HepG2 (cell line): ENCODE results near the gene RPS6KA2. TPM values are rescaled to one million over a fixed set of nuclear protein-coding genes. Genes with fewer than 3 reads are reported as not detected.

ENCODE experiments used
- ATAC-seq: fragments of 200-7000 bp; cut with Tn5 transposase; 3 replicates; pipeline ENCODE4 v1.9.1; 2020; ENCODE audit warnings: mild to moderate bottlenecking, moderate library complexity
- BruUV-seq: library from RNA; stranded (reverse); fragments of 400-500 nt; replicated peaks from 2 replicates; lab custom pipeline; 2021; lab: Mats Ljungman, UMichigan
- CTCF ChIA-PET: fragments of 300-600 bp; formaldehyde crosslinking; extraction: SDS; loops from one replicate; lab custom pipeline; 2021; ENCODE audit warnings: low total read pairs, inconsistent platforms, low intra/inter-chr PET ratio; lab: Yijun Ruan, JAX
- POLR2A ChIA-PET: fragments of 350-600 bp; sonication (Branson Sonifier 250); formaldehyde crosslinking; loops from one replicate; lab custom pipeline; 2020; ENCODE audit warnings: antibody characterized with exemption, inconsistent platforms; lab: Yijun Ruan, JAX
- DNase-seq: peaks from one replicate; pipeline ENCODE4 v3.0.0-alpha.2; 2015; ENCODE audit warnings: low spot score
- FAIRE-seq: peaks from 3 replicates; lab custom pipeline; 2011; peaks lifted over from hg19 to GRCh38; lab: Jason Lieb, UNC
- H2AFZ ChIP-seq: one replicate; pipeline ENCODE4 v1.6.1; 2011; ENCODE audit warnings: low read length, inconsistent platforms
- H3K27ac ChIP-seq: fragments of 300-600 bp; 3 replicates; pipeline ENCODE4 v1.8.0; 2011; ENCODE audit warnings: mixed run types, mild to moderate bottlenecking, mixed read lengths, low read length, inconsistent platforms; ENCODE audit not compliant: insufficient read depth; ENCODE audit errors: extremely low read length
- H3K27me3 ChIP-seq, 2 experiments: fragments of 200-600 bp in 1 of 2; 2 replicates in 1 of 2; 3 replicates in 1 of 2; pipeline versions ENCODE4 v1.6.0 to v1.8.0; 2011; ENCODE audit warnings: low read length in 2 of 2, mild to moderate bottlenecking in 2 of 2, moderate library complexity in 2 of 2, inconsistent platforms in 1 of 2; ENCODE audit not compliant: insufficient read depth in 2 of 2, control insufficient read depth in 1 of 2
- H3K36me3 ChIP-seq, 2 experiments: fragments of 200-600 bp in 1 of 2; replicated peaks in 1 of 2; 2 replicates in 1 of 2; 3 replicates in 1 of 2; pipeline versions ENCODE4 v1.5.1 to v1.8.0; 2011; ENCODE audit warnings: low read length in 2 of 2, inconsistent platforms in 1 of 2; ENCODE audit not compliant: insufficient read depth in 2 of 2, control insufficient read depth in 1 of 2
- H3K4me1 ChIP-seq: 2 replicates; pipeline ENCODE4 v1.5.1; 2012; ENCODE audit warnings: low read length, inconsistent platforms; ENCODE audit not compliant: insufficient read depth
- H3K4me2 ChIP-seq: 2 replicates; pipeline ENCODE4 v1.6.0; 2011; ENCODE audit warnings: low read depth, low read length, inconsistent platforms
- H3K4me3 ChIP-seq, 3 experiments: fragments of 200-600 bp in 1 of 3; sonication (generic), shearing (Covaris generic) in 1 of 3; replicated peaks in 1 of 3; 2 replicates each; pipeline ENCODE4 v1.5.1; 2011 to 2016; ENCODE audit warnings: low read length in 3 of 3, inconsistent platforms in 2 of 3, low read depth in 2 of 3, mild to moderate bottlenecking in 2 of 3, control low read depth in 1 of 3, mixed read lengths in 1 of 3; ENCODE audit not compliant: insufficient read depth in 1 of 3
- H3K79me2 ChIP-seq: one replicate; pipeline ENCODE4 v1.6.1; 2011; ENCODE audit warnings: low read length, inconsistent platforms; ENCODE audit not compliant: insufficient read depth
- H3K9ac ChIP-seq: 2 replicates; pipeline ENCODE4 v1.6.0; 2011; ENCODE audit warnings: mild to moderate bottlenecking, low read depth, low read length, inconsistent platforms; ENCODE audit not compliant: insufficient read depth
- H3K9me3 ChIP-seq: 2 replicates; pipeline ENCODE4 v1.5.1; 2012; ENCODE audit warnings: mild to moderate bottlenecking, low read length
- H4K20me1 ChIP-seq: 2 replicates; pipeline ENCODE4 v1.6.0; 2011; ENCODE audit warnings: inconsistent platforms, mild to moderate bottlenecking, low read length, moderate library complexity; ENCODE audit not compliant: insufficient read depth
- FOXP1 ChIP-seq, 2 experiments: fragments of 450-650 bp in 1 of 2; IDR thresholded peaks; 2 replicates each; pipeline ENCODE4 v1.6.1; 2017 to 2018; ENCODE audit warnings: antibody characterized with exemption in 1 of 2
- NBN ChIP-seq: fragments of 450-650 bp; conservative IDR thresholded peaks from 2 replicates; pipeline ENCODE4 v1.6.1; 2017
- PLRG1 ChIP-seq: fragments of 450-650 bp; conservative IDR thresholded peaks from 2 replicates; pipeline ENCODE4 v1.6.1; 2016
- POLR2AphosphoS5 ChIP-seq: IDR thresholded peaks from 2 replicates; pipeline ENCODE4 v1.6.1; 2012; ENCODE audit warnings: low read depth, low read length
- ZFP91 ChIP-seq: sonication (generic); formaldehyde crosslinking; IDR thresholded peaks from 2 replicates; pipeline ENCODE4 v1.9.0; 2022; ENCODE audit warnings: missing genetic modification reagents, mild to moderate bottlenecking, borderline replicate concordance
- WGBS: methylation state at CpG from one replicate; pipeline ENCODE4 v1.1.6; 2017; ENCODE audit warnings: low lambda C conversion rate; 5-methylcytosine and 5-hydroxymethylcytosine counted together
- in situ Hi-C: cut with HindIII; loops from 2 replicates; pipeline ENCODE4 v1.10.0; 2017; ENCODE audit warnings: low pct_unique_long_range_greater_than_20kb; ENCODE audit not compliant: extremely low pct_ligation_motif_present
- intact Hi-C: fragments of 100-400 bp; cut with micrococcal nuclease; formaldehyde crosslinking; loops from one replicate; pipeline ENCODE4 v1.10.0; 2022; ENCODE audit not compliant: unreplicated experiment
- polyA plus RNA-seq, 8 experiments: library from polyadenylated mRNA; depleted of rRNA in 3 of 8; stranded (reverse) in 7 of 8; unstranded in 1 of 8; fragments of >200 nt; fragmentation: Illumina TruSeq in 4 of 8; extraction: Trizol in 4 of 8; gene quantifications; 2 replicates each; pipeline versions ENCODE4 v1.2.1 to v1.2.3, GENCODE V29; 2011 to 2016; ENCODE audit warnings: low read depth in 4 of 8, missing spikeins in 1 of 8, mixed read lengths in 1 of 8; ENCODE audit not compliant: insufficient read depth in 1 of 8
- total RNA-seq, 5 experiments: library from RNA; depleted of rRNA; stranded (reverse); fragments of >200 nt; fragmentation: Illumina TruSeq; extraction: Trizol; gene quantifications; 2 replicates each; pipeline ENCODE4 v1.2.3, GENCODE V29; 2016; ENCODE audit warnings: low read depth in 1 of 5

Gene RPS6KA2
- total and polyA plus RNA-seq, 2 of the 13 experiments (the other 11 are each of a cell fraction or from before 2014, with no cell fraction given), result 0.22 to 0.38 TPM

DNA sequence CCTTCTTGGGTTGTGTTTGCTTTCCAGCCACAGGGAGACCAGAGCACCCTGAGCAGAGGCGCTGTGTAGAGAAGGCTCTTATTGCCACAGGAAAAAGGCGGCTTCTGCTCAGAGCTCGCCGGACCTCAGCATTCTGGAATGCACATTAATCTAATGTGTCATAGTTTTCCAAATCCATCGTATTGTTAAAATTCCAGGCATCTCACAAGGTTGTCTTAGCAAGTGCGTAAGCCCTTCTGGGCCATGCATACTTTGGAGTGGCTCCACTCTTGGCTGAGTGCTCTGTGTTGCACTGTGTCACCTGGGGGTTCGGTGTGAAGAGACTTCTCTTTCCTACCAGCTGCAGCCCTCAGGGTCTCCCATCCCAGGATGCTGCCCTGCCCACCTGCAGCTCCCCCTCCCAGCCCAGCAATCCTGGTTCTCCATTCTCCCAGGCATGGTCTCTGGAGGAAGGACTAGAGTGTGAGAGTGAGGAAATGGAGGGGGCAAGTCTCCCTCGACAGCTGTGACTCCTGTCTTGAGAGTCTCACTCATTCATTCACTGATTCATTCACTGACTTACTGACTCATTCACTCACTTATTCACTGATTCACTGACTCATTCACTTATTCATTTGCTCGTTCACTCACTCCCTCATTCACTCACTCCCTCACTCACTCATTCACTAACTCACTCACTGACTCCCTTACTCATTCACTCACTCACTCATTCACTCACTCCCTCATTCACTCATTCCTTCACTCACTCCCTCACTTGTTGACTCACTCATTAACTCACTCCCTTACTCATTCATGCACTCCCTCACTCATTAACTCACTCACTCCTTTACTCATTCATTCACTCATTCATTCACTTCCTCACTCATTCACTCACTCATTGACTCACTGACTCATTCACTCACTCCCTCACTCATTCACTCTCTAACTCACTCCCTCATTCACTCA lies 160.6 kb downstream of the RPS6KA2 start:
- no TSS peak for BruUV-seq

More for the DNA sequence above, 160.6 kb downstream of the RPS6KA2 start:
- ATAC-seq (peak; percentile 31), FAIRE-seq (no peak), DNase-seq (no peak)
- Histone ChIP-seq H2AFZ (no peak overlapping the region), H3K9ac (no peak overlapping the region), H3K9me3 (no peaks in the 10 kb centered on the region), H3K4me1 (no peaks in the 10 kb centered on the region), H3K4me3 (no peak overlapping the region), H4K20me1 (no peaks in the 10 kb centered on the region; the same call in 1 of the 2 replicates), H3K36me3 (no peaks in the 10 kb centered on the region), H3K27ac (no peak overlapping the region), H3K27me3 (peaks cover 22 to 91% of the 10 kb centered on the region in 2 experiments; a peak in 4 of 5 replicates), H3K79me2 (no peaks in the 10 kb centered on the region), H3K4me2 (no peak overlapping the region)
- 23% methylated on average over 9 of the region's 9 CpGs for WGBS
- intact Hi-C loops (loop anchor here (10.0 kb wide), 1 partner anchor 192 kb away; no protein-coding TSS in a partner anchor), in situ Hi-C loops (no loop called here)
- POLR2A ChIA-PET, result no interaction called here
- peak; percentile 22; the same call in 1 of the 2 replicates for TF ChIP-seq FOXP1 (IDR thresholded peaks at IDR 0.05)
- no peak for TF ChIP-seq FOXP1 (CRISPR knock-in tag; IDR thresholded peaks at IDR 0.05)
- TF ChIP-seq PLRG1, result no peak
- no peak for TF ChIP-seq POLR2AphosphoS5
- TF ChIP-seq ZFP91 (CRISPR knock-in tag), result no peak
- 0 out of 2 replicates have a peak, but pooled peaks have one; percentile 66 for TF ChIP-seq NBN
- CTCF ChIA-PET, result no interaction called here
